Measurements from ENCODE around the gene PLEKHA7. TPM values are rescaled to one million over a fixed set of nuclear protein-coding genes. Genes with fewer than 3 reads are reported as not detected.

Gene PLEKHA7
- total and polyA plus RNA-seq, 2 of the 4 experiments (the other 2 are of a cell fraction) = 0.12 TPM; not detected in 1

GRCh38 chr11:16818284-16818683, 195.9 kb downstream of the PLEKHA7 start:
- TF ChIP-seq MAZ (IDR thresholded peaks at IDR 0.05; ENCODE audit: borderline replicate concordance, low read depth, low read length) = no peak
- no peak for TF ChIP-seq BHLHE40 (IDR thresholded peaks at IDR 0.05; ENCODE audit: low read depth, low read length)
- TF ChIP-seq NFE2L2 (IDR thresholded peaks at IDR 0.05; ENCODE audit: low read depth, low read length) = no peak
- no peak for TF ChIP-seq RCOR1 (IDR thresholded peaks at IDR 0.05; ENCODE audit: insufficient replicate concordance, low read length)
- no peak for TF ChIP-seq CHD1 (IDR thresholded peaks at IDR 0.05; ENCODE audit: low read depth, low read length)
- no peak for TF ChIP-seq RAD21 (IDR thresholded peaks at IDR 0.05; ENCODE audit: low read length)
- TF ChIP-seq, protein P1, sequence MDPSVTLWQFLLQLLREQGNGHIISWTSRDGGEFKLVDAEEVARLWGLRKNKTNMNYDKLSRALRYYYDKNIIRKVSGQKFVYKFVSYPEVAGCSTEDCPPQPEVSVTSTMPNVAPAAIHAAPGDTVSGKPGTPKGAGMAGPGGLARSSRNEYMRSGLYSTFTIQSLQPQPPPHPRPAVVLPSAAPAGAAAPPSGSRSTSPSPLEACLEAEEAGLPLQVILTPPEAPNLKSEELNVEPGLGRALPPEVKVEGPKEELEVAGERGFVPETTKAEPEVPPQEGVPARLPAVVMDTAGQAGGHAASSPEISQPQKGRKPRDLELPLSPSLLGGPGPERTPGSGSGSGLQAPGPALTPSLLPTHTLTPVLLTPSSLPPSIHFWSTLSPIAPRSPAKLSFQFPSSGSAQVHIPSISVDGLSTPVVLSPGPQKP (IDR thresholded peaks at IDR 0.05; ENCODE audit: borderline replicate concordance, low read depth, low read length) = no peak
- TF ChIP-seq MAFK (IDR thresholded peaks at IDR 0.05; ENCODE audit: low read depth, low read length) = no peak
- BruUV-seq (replicated peaks) = no TSS peak
- Histone ChIP-seq H2AK5ac (ENCODE audit: low read depth, low read length) (no peak overlapping the region), H3K79me1 (ENCODE audit: low read depth in 1 of 2, low read length in 2 of 2) (no peaks in the 10 kb centered on the region), H4K5ac (ENCODE audit: low read depth, low read length) (no peak overlapping the region), H3K23ac (ENCODE audit: low read depth, low read length) (no peak overlapping the region), H3K4me1 (ENCODE audit: control insufficient read depth, insufficient read depth, low read length) (no peaks in the 10 kb centered on the region), H3K27ac (ENCODE audit: insufficient read depth, low read length) (no peak overlapping the region), H3K56ac (ENCODE audit: extremely low read depth, insufficient read depth, low read length) (no peak overlapping the region), H3K36me3 (ENCODE audit: control insufficient read depth, insufficient read depth, low read length) (no peaks in the 10 kb centered on the region), H2BK120ac (ENCODE audit: low read depth, low read length) (no peak overlapping the region), H3K9ac (ENCODE audit: low read depth, low read length) (no peak overlapping the region), H2AFZ (replicated peaks; ENCODE audit: low read length, poor library complexity) (no peak overlapping the region), H4K8ac (ENCODE audit: low read depth in 2 of 2, low read length in 2 of 2) (no peak overlapping the region), H3K18ac (ENCODE audit: low read depth, low read length) (no peak overlapping the region), H4K91ac (ENCODE audit: insufficient read depth, low read depth, low read length) (no peak overlapping the region), H3K4me2 (ENCODE audit: low read depth, low read length) (no peak overlapping the region), H3K9me1 (ENCODE audit: insufficient read depth, low read length) (no peaks in the 10 kb centered on the region), H3K4ac (ENCODE audit: low read depth, low read length) (no peak overlapping the region), H4K20me1 (ENCODE audit: insufficient read depth, low read length) (no peaks in the 10 kb centered on the region), H3K4me3 (ENCODE audit: insufficient read depth, low read depth, low read length) (no peak overlapping the region), H2BK15ac (ENCODE audit: low read depth, low read length) (no peak overlapping the region), H2BK20ac (ENCODE audit: low read depth, low read length) (no peak overlapping the region), H2AK9ac (replicated peaks; ENCODE audit: low read depth, low read length, poor library complexity) (no peak overlapping the region), H3K27me3 (ENCODE audit: control insufficient read depth, insufficient read depth, low read length) (peaks cover 46% of the 10 kb centered on the region), H3K14ac (replicated peaks; ENCODE audit: low read depth, low read length) (no peak overlapping the region), H3K9me3 (ENCODE audit: control insufficient read depth, insufficient read depth, low read length) (no peaks in the 10 kb centered on the region), H2BK5ac (ENCODE audit: low read depth, low read length, poor library complexity, severe bottlenecking) (no peak overlapping the region)
- dilution Hi-C loops (cut with HindIII; ENCODE audit: low sequenced_read_pairs, unreplicated experiment) (no loop called here), intact Hi-C loops (cut with micrococcal nuclease) (no loop called here), in situ Hi-C loops (cut with MboI; ENCODE audit: low sequenced_read_pairs) (no loop called here)
- ChIA-PET POLR2A (ENCODE audit: unreplicated experiment) (no interaction called here), CTCF (no interaction called here)
- no peak for ATAC-seq (ENCODE audit: low read depth)
- DNase-seq = no peak
- WGBS, 2 experiments (ENCODE audit: extremely low coverage in 2 of 2, insufficient read length in 1 of 2) = 52% methylated on average over 3 of the region's 4 CpGs; no CpG with 5 or more reads in 1 of the 2 experiments
